IPS-18a (cell line): ENCODE results near the gene KSR2.

Experiments used
- H3K27ac ChIP-seq: one replicate; pipeline ENCODE4 v1.5.1; 2013; ENCODE audit warnings: low read length
- H3K27me3 ChIP-seq: one replicate; pipeline ENCODE4 v1.6.1; 2013; ENCODE audit warnings: mild to moderate bottlenecking, low read length; ENCODE audit not compliant: control insufficient read depth, insufficient read depth
- H3K36me3 ChIP-seq: one replicate; pipeline ENCODE4 v1.6.1; 2013; ENCODE audit warnings: low read depth, low read length; ENCODE audit not compliant: control insufficient read depth
- H3K4me1 ChIP-seq: one replicate; pipeline ENCODE4 v1.6.1; 2013; ENCODE audit warnings: low read depth, low read length; ENCODE audit not compliant: control insufficient read depth
- H3K4me3 ChIP-seq: one replicate; pipeline ENCODE4 v1.5.1; 2013; ENCODE audit warnings: low read length
- H3K9ac ChIP-seq: one replicate; pipeline ENCODE4 v1.6.1; 2013; ENCODE audit warnings: mild to moderate bottlenecking, low read length, moderate library complexity
- H3K9me3 ChIP-seq: one replicate; pipeline ENCODE4 v1.6.1; 2013; ENCODE audit warnings: low read depth, low read length; ENCODE audit not compliant: control insufficient read depth

KSR2 gene

DNA sequence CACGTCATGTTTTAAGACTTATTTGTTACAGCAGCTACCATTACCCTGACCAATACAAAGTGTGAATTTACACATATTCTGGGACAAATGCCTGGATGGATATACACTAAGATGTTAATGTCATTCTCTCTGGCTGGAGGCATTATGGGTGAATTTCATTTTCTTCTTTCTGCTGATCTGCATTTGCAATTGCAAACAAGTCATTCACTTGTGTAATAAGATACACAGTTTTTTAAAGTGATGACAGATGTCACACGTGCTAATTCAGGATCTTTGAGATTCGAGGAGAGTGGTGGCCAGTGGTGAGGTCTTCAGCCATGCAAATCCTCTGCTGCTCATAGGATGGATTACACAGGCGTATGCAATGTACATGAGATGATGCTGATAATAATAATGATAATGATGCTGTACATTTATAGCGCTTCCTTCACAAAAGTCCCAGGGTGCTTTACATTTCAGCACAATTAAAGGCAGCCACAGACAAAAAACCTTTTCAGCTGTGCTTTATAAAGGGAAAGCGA, 451.5 kb downstream of the KSR2 start:
- H3K27ac ChIP-seq, result no peak overlapping the region
- no peak overlapping the region for H3K9ac ChIP-seq
- H3K4me3 ChIP-seq, result no peak overlapping the region
- H3K27me3 ChIP-seq, result no peaks in the 10 kb centered on the region
- no peaks in the 10 kb centered on the region for H3K36me3 ChIP-seq
- peaks cover 13% of the 10 kb centered on the region for H3K4me1 ChIP-seq
- H3K9me3 ChIP-seq, result no peaks in the 10 kb centered on the region

DNA sequence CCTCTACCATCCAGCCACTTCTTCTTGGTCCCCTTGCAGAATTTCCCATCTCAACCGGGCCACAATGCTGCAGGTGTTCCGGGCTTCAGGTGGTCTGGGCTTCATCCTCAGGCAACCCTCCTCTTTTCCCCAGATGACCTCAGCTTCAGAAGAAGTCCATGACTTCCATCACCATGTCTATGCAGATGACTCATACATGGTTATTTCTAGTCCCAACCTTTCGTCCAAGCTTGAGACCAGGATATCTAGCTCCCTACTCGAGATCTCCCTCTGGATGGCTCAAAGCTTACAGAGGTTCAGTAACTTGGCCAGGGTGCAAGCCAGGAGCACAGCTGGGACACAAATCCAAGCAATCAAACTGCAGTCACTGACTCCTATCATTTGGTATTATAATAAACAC, 452.8 kb downstream of the KSR2 start:
- H3K4me3 ChIP-seq, result no peak overlapping the region
- no peaks in the 10 kb centered on the region for H3K9me3 ChIP-seq
- H3K36me3 ChIP-seq, result no peaks in the 10 kb centered on the region
- H3K27ac ChIP-seq, result no peak overlapping the region
- no peaks in the 10 kb centered on the region for H3K27me3 ChIP-seq
- H3K9ac ChIP-seq, result no peak overlapping the region
- peaks cover 13% of the 10 kb centered on the region for H3K4me1 ChIP-seq

DNA sequence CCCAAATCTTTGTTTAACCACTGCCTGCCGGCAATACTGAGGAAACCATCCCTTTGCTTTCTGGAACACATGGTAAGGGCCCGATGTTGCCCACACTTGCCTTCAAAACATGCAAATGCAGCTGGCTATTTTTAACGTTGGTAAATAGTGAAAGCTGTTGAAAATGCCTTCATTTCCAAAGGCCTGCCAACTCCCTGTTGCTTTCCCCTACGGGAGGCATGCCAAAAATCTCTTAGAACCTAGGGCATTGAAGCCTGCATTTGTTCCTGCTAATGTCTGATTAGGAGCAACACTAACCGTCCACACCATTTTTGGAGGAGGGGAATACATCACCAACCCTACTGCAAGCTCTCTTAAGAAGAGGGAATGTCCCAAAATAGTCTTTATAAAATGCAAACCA, 454.8 kb downstream of the KSR2 start:
- H3K4me3 ChIP-seq, result no peak overlapping the region
- no peaks in the 10 kb centered on the region for H3K36me3 ChIP-seq
- H3K9ac ChIP-seq, result no peak overlapping the region
- H3K9me3 ChIP-seq, result no peaks in the 10 kb centered on the region
- no peaks in the 10 kb centered on the region for H3K27me3 ChIP-seq
- H3K27ac ChIP-seq, result no peak overlapping the region
- peaks cover 13% of the 10 kb centered on the region for H3K4me1 ChIP-seq

DNA sequence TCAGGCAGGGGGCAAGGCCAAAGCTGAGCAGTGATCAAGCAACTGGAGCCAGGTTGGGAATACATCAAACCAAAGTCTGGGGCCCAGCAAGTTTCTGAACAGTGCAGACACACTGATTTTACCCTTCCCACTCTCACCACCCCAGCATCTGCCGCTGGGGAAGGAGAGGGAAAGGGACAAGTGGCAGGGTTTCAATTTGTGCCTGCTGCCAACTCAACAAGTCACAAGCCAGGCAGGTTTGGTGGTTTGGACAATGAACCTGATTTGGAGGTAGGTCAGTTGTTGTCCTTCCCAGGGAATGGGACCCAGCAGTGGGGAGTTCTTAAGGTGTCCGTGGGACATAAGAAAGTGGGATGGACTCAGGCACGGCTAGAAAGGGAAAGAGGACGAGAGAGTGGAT, 455.4 kb downstream of the KSR2 start:
- no peaks in the 10 kb centered on the region for H3K36me3 ChIP-seq
- no peak overlapping the region for H3K4me3 ChIP-seq
- H3K27ac ChIP-seq, result no peak overlapping the region
- no peak overlapping the region for H3K9ac ChIP-seq
- H3K27me3 ChIP-seq, result no peaks in the 10 kb centered on the region
- H3K9me3 ChIP-seq, result no peaks in the 10 kb centered on the region
- H3K4me1 ChIP-seq, result peaks cover 13% of the 10 kb centered on the region

DNA sequence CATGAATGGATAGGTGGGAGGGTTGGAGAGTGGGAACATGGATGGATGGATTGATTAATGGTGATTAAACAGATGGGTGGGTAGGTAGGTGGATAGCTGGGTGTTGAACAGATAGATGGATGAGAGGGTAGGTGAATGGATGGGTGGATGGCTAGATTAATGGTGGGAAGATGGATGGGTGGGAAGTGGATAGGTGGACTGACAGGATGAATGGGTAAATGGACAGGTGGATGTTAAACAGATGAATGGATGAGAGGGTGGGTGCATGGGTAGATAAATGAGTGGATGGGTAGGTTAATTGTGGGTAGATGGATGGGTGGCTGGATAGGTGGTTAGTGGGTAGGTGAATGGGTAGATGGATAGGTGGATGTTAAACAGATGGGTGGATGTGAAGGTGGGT, 460.3 kb downstream of the KSR2 start:
- Histone ChIP-seq H3K27ac (no peak overlapping the region), H3K4me1 (peaks cover 4% of the 10 kb centered on the region), H3K27me3 (no peaks in the 10 kb centered on the region), H3K9ac (no peak overlapping the region), H3K4me3 (no peak overlapping the region), H3K36me3 (no peaks in the 10 kb centered on the region), H3K9me3 (no peaks in the 10 kb centered on the region)

DNA sequence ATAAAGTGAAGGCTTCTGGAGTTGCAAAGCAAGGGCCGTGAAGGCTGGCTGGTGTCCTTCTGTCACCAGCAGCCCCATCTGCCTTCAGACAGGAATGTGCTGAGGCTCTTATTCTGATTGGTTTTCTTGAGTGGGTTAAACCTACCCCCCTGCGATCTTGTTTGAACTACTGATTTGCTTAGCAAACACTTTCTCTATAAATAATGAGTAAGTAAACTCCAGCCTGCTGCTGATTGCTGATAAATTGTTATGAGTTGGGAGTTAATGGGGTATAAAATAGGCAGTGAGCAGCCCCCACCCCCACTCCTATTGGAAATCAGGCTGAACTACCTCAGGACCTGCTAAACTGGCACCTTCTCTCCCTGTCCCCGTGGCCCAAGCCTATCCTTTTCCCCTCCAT, 461.2 kb downstream of the KSR2 start:
- H3K9me3 ChIP-seq, result no peaks in the 10 kb centered on the region
- H3K9ac ChIP-seq, result no peak overlapping the region
- H3K27me3 ChIP-seq, result no peaks in the 10 kb centered on the region
- H3K27ac ChIP-seq, result no peak overlapping the region
- no peak overlapping the region for H3K4me3 ChIP-seq
- H3K36me3 ChIP-seq, result no peaks in the 10 kb centered on the region
- no peaks in the 10 kb centered on the region for H3K4me1 ChIP-seq

DNA sequence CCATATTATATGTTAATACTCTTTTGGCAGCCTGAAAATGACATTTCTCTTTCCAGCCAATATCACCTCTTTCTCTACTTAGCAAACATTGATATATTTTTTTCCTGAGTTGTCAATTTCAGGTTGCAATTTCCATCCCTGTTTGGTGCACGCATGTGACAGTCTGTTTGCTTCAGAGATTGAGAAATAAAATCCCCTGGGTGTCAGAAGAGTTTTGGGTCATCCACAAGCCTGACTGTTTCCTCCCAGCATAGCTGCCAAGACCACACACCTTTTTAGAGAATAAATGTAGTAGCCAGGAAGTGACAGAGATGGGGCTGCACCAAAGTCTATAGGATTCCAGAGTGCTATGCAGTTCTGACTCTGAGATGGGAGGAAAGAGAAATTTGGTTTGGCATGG, 462.5 kb downstream of the KSR2 start:
- Histone ChIP-seq H3K36me3 (no peaks in the 10 kb centered on the region), H3K27me3 (no peaks in the 10 kb centered on the region), H3K27ac (no peak overlapping the region), H3K4me1 (no peaks in the 10 kb centered on the region), H3K4me3 (no peak overlapping the region), H3K9me3 (no peaks in the 10 kb centered on the region), H3K9ac (no peak overlapping the region)

DNA sequence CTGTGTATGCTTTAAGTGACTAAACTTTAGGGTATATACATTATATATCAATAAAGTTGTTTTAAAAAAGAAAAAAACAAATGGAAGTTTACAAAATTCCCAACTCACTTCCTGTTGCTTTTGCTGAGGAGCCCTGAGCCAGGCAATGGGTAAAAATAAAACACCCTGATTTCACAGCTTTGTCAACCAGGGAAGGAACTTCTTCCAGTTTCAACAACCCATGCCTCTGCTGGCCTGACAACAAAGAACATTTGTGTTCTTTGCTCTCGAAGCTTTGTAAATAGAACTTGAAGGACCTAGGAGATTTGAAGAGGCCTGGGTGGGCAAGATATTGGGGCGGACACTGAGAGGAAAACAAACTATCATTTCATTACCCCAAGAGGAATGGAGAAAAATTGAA, 466.2 kb downstream of the KSR2 start:
- Histone ChIP-seq H3K27ac (no peak overlapping the region), H3K4me1 (peaks cover 3% of the 10 kb centered on the region), H3K4me3 (no peak overlapping the region), H3K36me3 (no peaks in the 10 kb centered on the region), H3K9ac (no peak overlapping the region), H3K27me3 (no peaks in the 10 kb centered on the region), H3K9me3 (no peaks in the 10 kb centered on the region)

DNA sequence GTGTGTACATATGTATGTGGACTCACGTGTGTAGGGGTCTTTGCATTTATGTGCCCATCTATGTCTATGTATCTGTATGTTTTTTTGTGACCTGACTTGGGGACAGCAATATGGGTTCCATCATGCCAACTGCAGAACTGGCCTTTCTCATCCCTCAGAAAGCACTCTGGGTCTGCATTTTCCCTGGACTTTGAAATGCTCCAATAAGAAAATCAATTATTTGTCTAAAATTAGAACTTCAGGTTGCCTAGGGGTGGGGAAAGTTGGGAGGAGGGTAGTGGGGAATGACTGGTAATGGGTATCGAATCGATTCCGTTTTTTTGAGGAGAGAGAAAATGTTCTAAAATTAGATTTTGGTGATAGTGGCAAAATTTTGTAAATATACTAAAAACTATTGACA, 466.6 kb downstream of the KSR2 start:
- no peak overlapping the region for H3K27ac ChIP-seq
- no peaks in the 10 kb centered on the region for H3K36me3 ChIP-seq
- peaks cover 3% of the 10 kb centered on the region for H3K4me1 ChIP-seq
- no peak overlapping the region for H3K9ac ChIP-seq
- H3K27me3 ChIP-seq, result no peaks in the 10 kb centered on the region
- H3K9me3 ChIP-seq, result no peaks in the 10 kb centered on the region
- H3K4me3 ChIP-seq, result no peak overlapping the region

DNA sequence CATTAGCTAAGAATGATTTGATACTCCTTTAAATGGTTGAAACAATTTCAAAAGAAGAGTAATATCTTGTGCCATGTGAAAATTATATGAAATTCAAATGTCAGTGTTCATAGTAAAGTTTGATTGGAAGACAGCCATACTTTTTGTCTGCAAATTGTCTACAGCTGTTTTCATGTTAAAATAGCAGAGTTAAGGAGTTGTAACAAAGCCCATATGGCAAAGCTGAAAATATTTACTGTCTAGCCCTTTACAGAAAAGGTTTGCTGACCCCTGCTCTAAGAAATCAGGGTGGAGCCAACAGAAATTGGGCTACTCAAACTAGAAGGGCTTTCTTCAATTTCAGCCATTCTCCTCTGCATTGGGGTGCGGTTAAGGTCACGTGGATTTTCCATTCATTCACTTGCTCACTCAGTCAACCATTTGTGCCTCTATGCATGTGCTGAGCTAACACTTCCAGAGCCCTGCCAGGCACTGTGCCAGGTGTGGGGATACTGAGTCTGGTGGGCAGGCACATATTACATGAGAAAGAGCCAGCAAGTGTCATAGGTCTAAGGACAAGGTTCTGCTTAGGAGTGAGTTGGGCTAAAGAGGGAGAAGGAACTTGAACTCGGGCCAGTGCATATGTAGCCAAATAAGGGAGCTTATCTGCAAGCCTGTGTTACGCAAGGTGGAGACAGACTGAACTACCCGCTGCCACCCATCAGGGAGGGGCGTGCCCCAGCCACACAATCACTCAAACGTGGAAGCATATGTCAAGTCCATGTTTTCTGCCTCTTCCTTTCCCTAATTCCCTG, 467.5 kb downstream of the KSR2 start:
- Histone ChIP-seq H3K9me3 (no peaks in the 10 kb centered on the region), H3K4me3 (no peak overlapping the region), H3K27me3 (no peaks in the 10 kb centered on the region), H3K9ac (no peak overlapping the region), H3K4me1 (peaks cover 3% of the 10 kb centered on the region), H3K36me3 (no peaks in the 10 kb centered on the region), H3K27ac (no peak overlapping the region)

DNA sequence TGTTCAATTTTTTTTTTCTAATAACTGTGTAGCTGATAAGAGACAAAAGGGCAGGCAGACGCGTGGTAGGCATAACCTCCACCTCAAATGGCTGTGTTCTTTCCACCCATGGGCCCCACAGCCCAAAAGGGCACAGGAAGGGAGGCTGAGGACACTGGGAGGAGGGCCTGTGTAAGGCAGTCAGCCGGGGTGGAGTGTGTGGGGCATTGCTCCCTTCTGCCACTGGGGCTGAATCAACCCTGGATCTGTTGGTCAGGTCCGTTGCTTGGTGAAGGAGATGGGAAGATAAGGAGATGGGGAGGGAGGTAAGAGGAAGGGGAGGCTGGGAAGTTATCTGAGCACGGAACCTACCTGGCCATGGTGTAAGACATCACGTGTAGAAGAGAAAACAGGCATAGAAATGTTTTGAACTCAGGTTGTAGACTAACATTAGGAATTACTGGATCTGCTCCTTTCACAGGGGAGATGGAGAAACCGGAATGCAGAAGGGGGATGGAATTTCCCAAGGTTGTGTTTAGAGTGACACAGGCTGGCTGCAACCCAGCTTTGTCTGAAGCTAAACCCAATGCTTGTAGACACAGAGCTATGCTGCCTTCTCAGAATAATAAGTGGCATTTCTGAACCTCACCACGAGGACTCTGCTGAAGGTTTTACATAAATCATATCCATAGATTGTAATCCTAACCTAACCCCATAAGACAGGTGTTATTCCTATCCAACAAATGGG, 468.9 kb downstream of the KSR2 start:
- H3K4me1 ChIP-seq, result peaks cover 10% of the 10 kb centered on the region
- no peaks in the 10 kb centered on the region for H3K9me3 ChIP-seq

DNA sequence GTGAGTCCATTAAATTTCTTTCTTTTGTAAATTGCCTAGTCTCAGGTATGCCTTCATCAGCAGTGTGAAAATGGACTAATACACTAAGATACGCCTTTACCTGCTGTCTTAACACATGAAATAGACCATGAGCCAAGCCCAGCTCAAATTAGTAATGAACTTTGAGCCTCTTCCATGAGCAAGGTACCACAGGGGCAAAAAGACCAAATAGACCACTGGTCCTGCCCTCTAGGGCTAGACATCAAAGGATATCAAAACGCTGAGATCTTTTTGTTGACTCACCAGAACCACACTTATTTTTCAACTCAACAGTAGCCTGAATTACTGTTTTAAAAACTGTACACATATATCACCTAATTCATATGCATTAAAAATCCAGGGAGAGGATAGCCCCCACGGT, 469.9 kb downstream of the KSR2 start:
- Histone ChIP-seq H3K27ac (no peak overlapping the region), H3K36me3 (no peaks in the 10 kb centered on the region), H3K4me1 (peaks cover 10% of the 10 kb centered on the region), H3K9ac (no peak overlapping the region), H3K27me3 (no peaks in the 10 kb centered on the region), H3K9me3 (no peaks in the 10 kb centered on the region), H3K4me3 (no peak overlapping the region)

More for the DNA sequence above, 468.9 kb downstream of the KSR2 start:
- Histone ChIP-seq H3K4me3 (no peak overlapping the region), H3K27ac (no peak overlapping the region), H3K9ac (no peak overlapping the region), H3K36me3 (no peaks in the 10 kb centered on the region), H3K27me3 (no peaks in the 10 kb centered on the region)
